IPS DF 19.7 (cell line): Measurements from ENCODE around the gene TRIP6.
A peak's percentile ranks its signal among the peaks of the same experiment; 100 is the strongest.

Source experiments
- DNase-seq: peaks from one replicate; pipeline ENCODE4 v3.0.0-alpha.2; 2013; ENCODE audit warnings: low read depth, low spot score

TRIP6 gene

GRCh38 chr7:100873599-100874299 is 6.6 kb downstream of the TRIP6 start:
- DNase-seq: no peak

- DNase-seq: no peak
These were observed 7.1 kb downstream of the TRIP6 start for GRCh38 chr7:100874300-100874576.

- DNase-seq: peak; percentile 86
These were observed 7.6 kb downstream of the TRIP6 start, which contains the start of gene SRRT for GRCh38 chr7:100874577-100875355. TSS of gene SRRT (plus strand) at chr7:100875103. CDS start at chr7:100875591, 488 bp downstream.

GRCh38 chr7:100875356-100875751 is 8.2 kb downstream of the TRIP6 start:
- DNase-seq: no peak

- no peak for DNase-seq
These were observed 10.8 kb downstream of the TRIP6 start for GRCh38 chr7:100878013-100878412.

- DNase-seq: no peak
These were observed 11.5 kb downstream of the TRIP6 start for GRCh38 chr7:100878685-100879084.

- no peak for DNase-seq
These were observed 12.6 kb downstream of the TRIP6 start for GRCh38 chr7:100879685-100880261.

GRCh38 chr7:100880645-100881044 is 13.5 kb downstream of the TRIP6 start:
- DNase-seq: no peak

- DNase-seq: no peak
These were observed 13.9 kb downstream of the TRIP6 start for GRCh38 chr7:100881136-100881535.

- DNase-seq: no peak
These were observed 15.0 kb downstream of the TRIP6 start for GRCh38 chr7:100882201-100882600.

- DNase-seq: no peak
These were observed 15.8 kb downstream of the TRIP6 start for GRCh38 chr7:100882785-100883526.

- DNase-seq: no peak
These were observed 17.7 kb downstream of the TRIP6 start for GRCh38 chr7:100884736-100885439.

- no peak for DNase-seq
These were observed 18.4 kb downstream of the TRIP6 start for GRCh38 chr7:100885440-100886141.

GRCh38 chr7:100886142-100886935 is 19.2 kb downstream of the TRIP6 start:
- DNase-seq: no peak

GRCh38 chr7:100886936-100887515 is 19.8 kb downstream of the TRIP6 start:
- no peak for DNase-seq

GRCh38 chr7:100887516-100888290 is 20.5 kb downstream of the TRIP6 start:
- no peak for DNase-seq

- no peak for DNase-seq
These were observed 21.3 kb downstream of the TRIP6 start for GRCh38 chr7:100888291-100888987.

- DNase-seq: no peak
These were observed 22.0 kb downstream of the TRIP6 start, which contains the start of gene UFSP1 for GRCh38 chr7:100888988-100889750. TSS of gene UFSP1 (minus strand) at chr7:100889715. CDS start at chr7:100889271, 444 bp downstream.
